Colonic mucosa (tissue), 4 donors: ENCODE data around the gene DIAPH3. TPM values are rescaled to one million over a fixed set of nuclear protein-coding genes. Genes with fewer than 3 reads are reported as not detected.

ENCODE experiments used
- DNase-seq: peaks from one replicate; pipeline ENCODE4 v3.0.0-alpha.2; 2020
- H3K27ac ChIP-seq: fragments of 200-600 bp; one replicate; pipeline ENCODE4 v1.8.0; 2021
- H3K27me3 ChIP-seq: fragments of 200-600 bp; one replicate; pipeline ENCODE4 v1.8.0; 2021
- H3K36me3 ChIP-seq: fragments of 200-600 bp; one replicate; pipeline ENCODE4 v1.8.0; 2021
- H3K4me1 ChIP-seq: fragments of 200-600 bp; one replicate; pipeline ENCODE4 v1.8.0; 2021; ENCODE audit warnings: mild to moderate bottlenecking
- H3K4me3 ChIP-seq: fragments of 200-600 bp; one replicate; pipeline ENCODE4 v1.8.0; 2021
- H3K9ac ChIP-seq, 2 donors: one replicate each; pipeline ENCODE4 v1.7.0; 2013; ENCODE audit warnings: control low read depth in 2 of 2, low read depth in 2 of 2, low read length in 2 of 2
- H3K9me3 ChIP-seq: fragments of 200-600 bp; one replicate; pipeline ENCODE4 v1.8.0; 2021
- CTCF ChIP-seq: fragments of 200-600 bp; IDR thresholded peaks from one replicate; pipeline ENCODE4 v1.8.0; 2022; ENCODE audit warnings: antibody characterized with exemption, mild to moderate bottlenecking
- intact Hi-C: fragments of 100-400 bp; cut with DNase I; formaldehyde crosslinking; loops from one replicate; pipeline ENCODE4 v1.14.1; 2022
- total RNA-seq, 2 donors: library from RNA; stranded (reverse); fragmentation: NEBNext Ultra II Directional in 1 of 2; extraction: Animal tissue kit (Norgen Biotek cat#: 25700) in 1 of 2; gene quantifications; one replicate each; pipeline ENCODE4 v1.2.1, GENCODE V29; 2021
- donor health status: healthy.
- donor health status: DM: no; HTN: no; CAD: no.
- donor health status: DM: no; HTN: no; CAD: no.

Gene DIAPH3
- total RNA-seq, 2 donors from 2014 or later: 5.1 to 14.5 TPM

DNA sequence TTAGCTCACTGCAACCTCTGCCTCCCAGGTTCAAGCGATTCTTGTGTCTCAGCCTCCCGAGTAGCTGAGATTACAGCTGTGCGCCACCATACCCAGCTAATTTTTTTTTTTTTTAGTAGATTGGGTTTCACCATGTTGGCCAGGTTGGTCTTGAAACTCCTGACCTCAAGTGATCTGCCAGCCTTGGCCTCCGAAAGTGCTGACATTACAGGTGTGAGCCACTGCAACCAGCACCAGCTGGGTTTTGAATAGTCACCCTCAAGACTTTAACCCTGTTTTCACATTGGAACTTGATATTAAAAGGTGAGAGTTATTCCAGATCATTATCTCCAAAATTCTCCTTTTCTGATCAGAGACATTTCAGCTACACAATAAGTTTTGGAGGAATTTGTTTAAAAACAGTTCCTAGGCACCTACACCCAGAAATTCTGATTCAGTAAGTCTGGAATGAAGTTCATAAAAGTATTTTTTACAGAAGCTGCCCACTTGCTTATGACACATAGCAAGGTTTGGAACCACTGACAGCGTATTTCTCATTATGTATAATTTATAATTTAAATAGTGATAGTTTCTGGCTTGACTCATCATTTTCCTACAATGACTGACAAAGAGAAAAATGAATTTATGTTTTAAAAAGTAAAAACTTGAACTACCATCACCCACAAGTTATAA is 417.3 kb downstream of the DIAPH3 start:
- intact Hi-C loops: no loop called here
- Histone ChIP-seq H3K27me3 (no peaks in the 10 kb centered on the region), H3K4me3 (no peak overlapping the region), H3K36me3 (no peaks in the 10 kb centered on the region), H3K4me1 (no peaks in the 10 kb centered on the region), H3K9ac (no peak overlapping the region), H3K9me3 (no peaks in the 10 kb centered on the region), H3K27ac (no peak overlapping the region)
- no peak for DNase-seq
- no peak for TF ChIP-seq CTCF

DNA sequence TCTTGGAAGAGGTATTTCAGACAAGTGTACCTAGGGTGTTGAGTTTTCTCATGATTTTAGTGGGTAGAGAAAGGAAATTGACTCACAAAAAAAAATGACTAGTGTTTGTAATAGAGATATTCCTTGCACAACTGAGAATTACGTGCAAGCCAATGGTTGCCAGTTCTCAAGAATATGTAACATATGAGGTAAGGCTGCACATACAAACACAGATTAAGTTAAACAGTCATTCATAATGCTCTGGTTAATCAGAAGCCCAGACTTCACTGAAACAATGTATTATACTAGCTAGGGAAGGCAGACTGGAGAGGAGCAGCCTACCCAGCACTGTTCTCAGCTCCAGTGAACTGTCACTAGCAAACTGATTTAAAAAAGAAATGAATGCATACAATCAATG is 418.3 kb downstream of the DIAPH3 start:
- no peaks in the 10 kb centered on the region for H3K9me3 ChIP-seq
- no peak overlapping the region for H3K9ac ChIP-seq
- no peak overlapping the region for H3K4me3 ChIP-seq
- DNase-seq: no peak
- TF ChIP-seq CTCF: no peak
- intact Hi-C loops: no loop called here
- no peak overlapping the region for H3K27ac ChIP-seq
- H3K27me3 ChIP-seq: no peaks in the 10 kb centered on the region
- H3K4me1 ChIP-seq: no peaks in the 10 kb centered on the region
- H3K36me3 ChIP-seq: no peaks in the 10 kb centered on the region

DNA sequence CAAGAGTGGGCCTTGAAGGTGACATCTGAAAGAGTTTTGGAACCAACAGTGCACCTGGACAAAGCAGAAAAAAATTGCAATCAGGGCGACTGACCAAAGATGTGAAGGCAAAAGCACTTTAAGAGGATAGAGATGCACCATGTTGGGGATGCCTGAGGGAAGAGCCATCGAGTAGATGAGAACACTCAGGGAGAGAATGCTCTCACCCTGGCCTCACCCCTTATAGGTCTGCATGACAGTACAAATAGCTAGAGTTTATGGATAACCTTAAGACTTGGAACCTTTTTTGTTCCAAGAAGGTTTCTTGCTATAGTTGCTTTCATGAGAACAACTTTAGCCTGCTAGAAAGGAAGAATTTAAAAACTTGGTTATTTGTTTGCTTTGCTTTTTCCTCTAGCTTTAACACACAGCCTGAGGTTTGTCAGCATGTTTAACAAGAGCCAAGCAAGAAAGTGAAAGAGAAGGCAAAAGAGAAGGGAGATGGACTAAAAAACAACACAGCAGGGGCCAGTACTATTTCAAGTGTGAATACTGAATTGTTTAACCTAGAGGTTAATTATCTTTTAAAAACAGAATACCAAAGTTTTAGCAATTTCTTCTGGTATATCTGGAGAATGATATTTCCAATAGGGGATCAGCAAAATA is 418.9 kb downstream of the DIAPH3 start:
- no peak for TF ChIP-seq CTCF
- Histone ChIP-seq H3K27me3 (no peaks in the 10 kb centered on the region), H3K36me3 (no peaks in the 10 kb centered on the region), H3K4me1 (no peaks in the 10 kb centered on the region), H3K27ac (no peak overlapping the region), H3K9me3 (no peaks in the 10 kb centered on the region), H3K9ac (no peak overlapping the region), H3K4me3 (no peak overlapping the region)
- intact Hi-C loops: no loop called here
- no peak for DNase-seq

GRCh38 chr13:59743195-59743594 is 420.5 kb downstream of the DIAPH3 start:
- Histone ChIP-seq H3K36me3 (no peaks in the 10 kb centered on the region), H3K27me3 (no peaks in the 10 kb centered on the region), H3K9ac (no peak overlapping the region), H3K4me1 (no peaks in the 10 kb centered on the region), H3K9me3 (no peaks in the 10 kb centered on the region), H3K4me3 (no peak overlapping the region), H3K27ac (no peak overlapping the region)
- no peak for DNase-seq
- intact Hi-C loops: no loop called here
- TF ChIP-seq CTCF: no peak

GRCh38 chr13:59742467-59742866 is 421.3 kb downstream of the DIAPH3 start:
- intact Hi-C loops: no loop called here

More at GRCh38 chr13:59742467-59742866, 421.3 kb downstream of the DIAPH3 start:
- DNase-seq: no peak
- Histone ChIP-seq H3K27ac (no peak overlapping the region), H3K27me3 (no peaks in the 10 kb centered on the region), H3K9me3 (no peaks in the 10 kb centered on the region), H3K9ac (no peak overlapping the region), H3K4me3 (no peak overlapping the region), H3K4me1 (no peaks in the 10 kb centered on the region), H3K36me3 (no peaks in the 10 kb centered on the region)
- no peak for TF ChIP-seq CTCF
